ENCODE measurements around the gene CTIF. TPM values are rescaled to one million over a fixed set of nuclear protein-coding genes. Genes with fewer than 3 reads are reported as not detected.

CTIF gene
- total and polyA plus RNA-seq, 4 donors: 12.2 to 45.7 (median 32.6) TPM

GRCh38 chr18:48702346-48703027, 163.7 kb downstream of the CTIF start:
- ATAC-seq (ENCODE audit: insufficient read depth, low FRiP score) (no peak), DNase-seq (no peak)
- Histone ChIP-seq H3K4me3 (no peak overlapping the region), H3K27me3 (ENCODE audit: control insufficient read depth in 3 of 3, insufficient read depth in 3 of 3, low read length in 2 of 3) (no peaks in the 10 kb centered on the region), H3K9ac (ENCODE audit: insufficient read depth in 1 of 2, low read length in 2 of 2) (no peak overlapping the region), H3K36me3 (ENCODE audit: control insufficient read depth in 4 of 4, insufficient read depth in 4 of 4, low read length in 4 of 4) (peaks cover 0 to 1% (median 0%) of the 10 kb centered on the region in 4 donors), H3K9me3 (ENCODE audit: control insufficient read depth in 4 of 4, insufficient read depth in 3 of 4, low read length in 3 of 4) (no peaks in the 10 kb centered on the region), H3K4me1 (ENCODE audit: control insufficient read depth in 5 of 5, insufficient read depth in 5 of 5, low read length in 5 of 5) (peaks cover 0 to 6% (median 0%) of the 10 kb centered on the region in 5 donors), H3K27ac (ENCODE audit: low read depth in 1 of 2, low read length in 1 of 2) (no peak overlapping the region)
- TF ChIP-seq CTCF (IDR thresholded peaks at IDR 0.05; ENCODE audit: control extremely low read depth, extremely low read depth): no peak
- WGBS, 2 donors: 87% methylated on average over 9 of the region's 9 CpGs

GRCh38 chr18:48703028-48703386, 164.2 kb downstream of the CTIF start:
- 70 to 85% methylated on average over 1 of the region's 1 CpG for WGBS, 2 donors
- no peak for TF ChIP-seq CTCF (IDR thresholded peaks at IDR 0.05; ENCODE audit: control extremely low read depth, extremely low read depth)
- no peak for DNase-seq
- no peaks in the 10 kb centered on the region for H3K9me3 ChIP-seq (ENCODE audit: control insufficient read depth in 4 of 4, insufficient read depth in 3 of 4, low read length in 3 of 4)
- H3K9ac ChIP-seq (ENCODE audit: insufficient read depth in 1 of 2, low read length in 2 of 2): no peak overlapping the region
- no peak overlapping the region for H3K4me3 ChIP-seq
- ATAC-seq (ENCODE audit: insufficient read depth, low FRiP score): no peak
- no peaks in the 10 kb centered on the region for H3K27me3 ChIP-seq (ENCODE audit: control insufficient read depth in 3 of 3, insufficient read depth in 3 of 3, low read length in 2 of 3)
- H3K27ac ChIP-seq (ENCODE audit: low read depth in 1 of 2, low read length in 1 of 2): no peak overlapping the region
- H3K4me1 ChIP-seq (ENCODE audit: control insufficient read depth in 5 of 5, insufficient read depth in 5 of 5, low read length in 5 of 5): peaks cover 0 to 6% (median 0%) of the 10 kb centered on the region in 5 donors
- peaks cover 0 to 1% (median 0%) of the 10 kb centered on the region in 4 donors for H3K36me3 ChIP-seq (ENCODE audit: control insufficient read depth in 4 of 4, insufficient read depth in 4 of 4, low read length in 4 of 4)

- peaks cover 0 to 6% (median 0%) of the 10 kb centered on the region in 5 donors for H3K4me1 ChIP-seq (ENCODE audit: control insufficient read depth in 5 of 5, insufficient read depth in 5 of 5, low read length in 5 of 5)
- WGBS, 2 donors: 81% methylated on average over 4 of the region's 4 CpGs
- H3K4me3 ChIP-seq: no peak overlapping the region
- ATAC-seq (ENCODE audit: insufficient read depth, low FRiP score): no peak
- no peak overlapping the region for H3K27ac ChIP-seq (ENCODE audit: low read depth in 1 of 2, low read length in 1 of 2)
- H3K9ac ChIP-seq (ENCODE audit: insufficient read depth in 1 of 2, low read length in 2 of 2): no peak overlapping the region
- DNase-seq: no peak
- H3K9me3 ChIP-seq (ENCODE audit: control insufficient read depth in 4 of 4, insufficient read depth in 3 of 4, low read length in 3 of 4): no peaks in the 10 kb centered on the region
- H3K27me3 ChIP-seq (ENCODE audit: control insufficient read depth in 3 of 3, insufficient read depth in 3 of 3, low read length in 2 of 3): no peaks in the 10 kb centered on the region
- peaks cover 0 to 1% (median 0%) of the 10 kb centered on the region in 4 donors for H3K36me3 ChIP-seq (ENCODE audit: control insufficient read depth in 4 of 4, insufficient read depth in 4 of 4, low read length in 4 of 4)
- no peak for TF ChIP-seq CTCF (IDR thresholded peaks at IDR 0.05; ENCODE audit: control extremely low read depth, extremely low read depth)
These were observed 164.6 kb downstream of the CTIF start for GRCh38 chr18:48703418-48703817.

GRCh38 chr18:48705043-48705442, 166.2 kb downstream of the CTIF start:
- H3K9ac ChIP-seq (ENCODE audit: insufficient read depth in 1 of 2, low read length in 2 of 2): no peak overlapping the region
- peaks cover 0 to 6% (median 0%) of the 10 kb centered on the region in 5 donors for H3K4me1 ChIP-seq (ENCODE audit: control insufficient read depth in 5 of 5, insufficient read depth in 5 of 5, low read length in 5 of 5)
- ATAC-seq (ENCODE audit: insufficient read depth, low FRiP score): no peak
- no peaks in the 10 kb centered on the region for H3K27me3 ChIP-seq (ENCODE audit: control insufficient read depth in 3 of 3, insufficient read depth in 3 of 3, low read length in 2 of 3)
- no peak for DNase-seq
- H3K36me3 ChIP-seq (ENCODE audit: control insufficient read depth in 4 of 4, insufficient read depth in 4 of 4, low read length in 4 of 4): peaks cover 0 to 1% (median 0%) of the 10 kb centered on the region in 4 donors
- no peak for TF ChIP-seq CTCF (IDR thresholded peaks at IDR 0.05; ENCODE audit: control extremely low read depth, extremely low read depth)
- 89 to 95% methylated on average over 7 of the region's 7 CpGs for WGBS, 2 donors
- no peak overlapping the region for H3K27ac ChIP-seq (ENCODE audit: low read depth in 1 of 2, low read length in 1 of 2)
- H3K9me3 ChIP-seq (ENCODE audit: control insufficient read depth in 4 of 4, insufficient read depth in 3 of 4, low read length in 3 of 4): no peaks in the 10 kb centered on the region
- H3K4me3 ChIP-seq: no peak overlapping the region
